KOPT-K1 (cell line): Measurements from ENCODE around the gene NBPF26.
A peak's percentile ranks its signal among the peaks of the same experiment; 100 is the strongest.
"Not testable (repeated sequence)": the region's sequence is repeated elsewhere in the genome, so short reads cannot be mapped to it uniquely, and the experiment has no call there.

Experiments
- H3K27ac ChIP-seq: fragments of 200-600 bp; sonication (generic); 2 replicates; pipeline ENCODE4 v1.5.1; 2016; ENCODE audit warnings: antibody characterized with exemption, mild to moderate bottlenecking, low read depth, low read length; ENCODE audit not compliant: poor library complexity, severe bottlenecking
- H3K36me3 ChIP-seq: fragments of 200-600 bp; sonication (generic); 2 replicates; pipeline ENCODE4 v1.5.1; 2017; ENCODE audit warnings: antibody characterized with exemption, mild to moderate bottlenecking, low read length, moderate library complexity; ENCODE audit not compliant: insufficient read depth
- H3K9me3 ChIP-seq: fragments of 200-600 bp; sonication (generic); 2 replicates; pipeline ENCODE4 v1.5.1; 2017; ENCODE audit warnings: antibody characterized with exemption, low read length, mild to moderate bottlenecking; ENCODE audit not compliant: insufficient read depth, poor library complexity, severe bottlenecking

Gene NBPF26

GRCh38 chr1:120844186-120844944 is 120.6 kb downstream of the NBPF26 start:
- peak overlapping the region; percentile 45 for H3K27ac ChIP-seq
- not testable (repeated sequence) for H3K36me3 ChIP-seq, H3K9me3 ChIP-seq

GRCh38 chr1:120844945-120845330 is 121.2 kb downstream of the NBPF26 start:
- not testable (repeated sequence) for H3K36me3 ChIP-seq, H3K9me3 ChIP-seq, H3K27ac ChIP-seq

- not testable (repeated sequence) for H3K36me3 ChIP-seq, H3K27ac ChIP-seq, H3K9me3 ChIP-seq
Measured at GRCh38 chr1:120849400-120850286, 125.9 kb downstream of the NBPF26 start.

- H3K9me3 ChIP-seq, H3K27ac ChIP-seq, H3K36me3 ChIP-seq: not testable (repeated sequence)
Measured at GRCh38 chr1:120850287-120850536, 126.5 kb downstream of the NBPF26 start.

GRCh38 chr1:120850537-120851421 is 127.0 kb downstream of the NBPF26 start:
- H3K27ac ChIP-seq, result peak overlapping the region; percentile 83
- H3K36me3 ChIP-seq, H3K9me3 ChIP-seq: not testable (repeated sequence)

GRCh38 chr1:120858144-120858543 is 134.4 kb downstream of the NBPF26 start:
- not testable (repeated sequence) for H3K27ac ChIP-seq, H3K36me3 ChIP-seq, H3K9me3 ChIP-seq

- not testable (repeated sequence) for H3K9me3 ChIP-seq, H3K27ac ChIP-seq, H3K36me3 ChIP-seq
Measured at GRCh38 chr1:120859615-120860234, 136.0 kb downstream of the NBPF26 start.

- not testable (repeated sequence) for H3K36me3 ChIP-seq, H3K9me3 ChIP-seq, H3K27ac ChIP-seq
Measured at GRCh38 chr1:120878206-120878605, 154.5 kb downstream of the NBPF26 start.

- not testable (repeated sequence) for H3K36me3 ChIP-seq, H3K27ac ChIP-seq, H3K9me3 ChIP-seq
Measured at GRCh38 chr1:120880056-120880455, 156.3 kb downstream of the NBPF26 start.

GRCh38 chr1:120881934-120882333 is 158.2 kb downstream of the NBPF26 start:
- not testable (repeated sequence) for H3K36me3 ChIP-seq, H3K9me3 ChIP-seq

More at GRCh38 chr1:120881934-120882333, 158.2 kb downstream of the NBPF26 start:
- not testable (repeated sequence) for H3K27ac ChIP-seq
